Endothelial cell of umbilical vein (primary cell): ENCODE results near the gene UPK3A. TPM values are rescaled to one million over a fixed set of nuclear protein-coding genes. Genes with fewer than 3 reads are reported as not detected.

Experiments used
- BruUV-seq: library from RNA; stranded (reverse); fragments of 400-500 nt; replicated peaks from 2 replicates; lab custom pipeline; 2021; lab: Mats Ljungman, UMichigan
- CTCF ChIA-PET: fragments of 300-600, 350-600 bp; sonication (Branson Sonifier 250); formaldehyde crosslinking; loops from one replicate; lab custom pipeline; 2021; ENCODE audit warnings: antibody characterized with exemption, inconsistent platforms; lab: Charles Lee
- POLR2A ChIA-PET: fragments of 300-600, 350-600 bp; sonication (Branson Sonifier 250); formaldehyde crosslinking; loops from one replicate; lab custom pipeline; 2021; ENCODE audit warnings: antibody characterized with exemption, inconsistent platforms; lab: Charles Lee
- DNase-seq: peaks from one replicate; pipeline ENCODE4 v3.0.0-alpha.2; 2011; ENCODE audit warnings: low read depth, low spot score
- FAIRE-seq: peaks from 2 replicates; lab custom pipeline; 2011; peaks lifted over from hg19 to GRCh38; lab: Jason Lieb, UNC
- H2AFZ ChIP-seq: 2 replicates; pipeline ENCODE4 v1.6.0; 2012; ENCODE audit warnings: low read depth, low read length, control low read depth, inconsistent platforms
- H3K27ac ChIP-seq: 2 replicates; pipeline ENCODE4 v1.5.1; 2011; ENCODE audit warnings: low read depth, mild to moderate bottlenecking, control low read depth, low read length, moderate library complexity; ENCODE audit not compliant: insufficient read depth
- H3K27me3 ChIP-seq, 2 experiments: 2 replicates each; pipeline versions ENCODE4 v1.6.0 to v1.6.1; 2011; ENCODE audit warnings: low read length in 2 of 2, mixed read lengths in 1 of 2; ENCODE audit not compliant: control insufficient read depth in 2 of 2, insufficient read depth in 2 of 2
- H3K36me3 ChIP-seq, 2 experiments: 2 replicates in 1 of 2; 3 replicates in 1 of 2; pipeline ENCODE4 v1.5.1; 2011; ENCODE audit warnings: low read length in 2 of 2, mild to moderate bottlenecking in 1 of 2, moderate library complexity in 1 of 2; ENCODE audit not compliant: control insufficient read depth in 2 of 2, insufficient read depth in 2 of 2; ENCODE audit errors: extremely low read depth in 1 of 2
- H3K4me1 ChIP-seq: 3 replicates; pipeline ENCODE4 v1.5.1; 2011; ENCODE audit warnings: mild to moderate bottlenecking, low read length; ENCODE audit not compliant: control insufficient read depth, insufficient read depth; ENCODE audit errors: extremely low read depth
- H3K4me2 ChIP-seq: 2 replicates; pipeline ENCODE4 v1.6.1; 2011; ENCODE audit warnings: low read length, control low read depth, mixed read lengths; ENCODE audit not compliant: insufficient read depth
- H3K4me3 ChIP-seq, 3 experiments: fragments of 200-600 bp in 1 of 3; sonication (generic), shearing (Covaris generic) in 1 of 3; replicated peaks in 1 of 3; 2 replicates each; pipeline ENCODE4 v1.5.1; 2011 to 2016; ENCODE audit warnings: control low read depth in 3 of 3, low read length in 3 of 3, mild to moderate bottlenecking in 2 of 3, inconsistent platforms in 1 of 3, low read depth in 1 of 3, moderate library complexity in 1 of 3; ENCODE audit not compliant: insufficient read depth in 1 of 3
- H3K79me2 ChIP-seq: 2 replicates; pipeline ENCODE4 v1.6.0; 2012; ENCODE audit warnings: low read length, inconsistent platforms; ENCODE audit not compliant: control insufficient read depth, insufficient read depth
- H3K9ac ChIP-seq: replicated peaks from 2 replicates; pipeline ENCODE3; 2011; ENCODE audit warnings: low read length, control low read depth; ENCODE audit not compliant: insufficient read depth; ENCODE audit errors: extremely low read depth
- H3K9me1 ChIP-seq: replicated peaks from 3 replicates; pipeline ENCODE4 v1.6.0; 2011; ENCODE audit warnings: mild to moderate bottlenecking, low read length; ENCODE audit not compliant: control insufficient read depth, insufficient read depth; ENCODE audit errors: extremely low read depth
- H3K9me3 ChIP-seq: replicated peaks from 2 replicates; pipeline ENCODE4 v1.5.1; 2012; ENCODE audit warnings: low read length, inconsistent platforms; ENCODE audit not compliant: control insufficient read depth, insufficient read depth
- H4K20me1 ChIP-seq: replicated peaks from 2 replicates; pipeline ENCODE3; 2011; ENCODE audit warnings: mild to moderate bottlenecking, low read length; ENCODE audit not compliant: control insufficient read depth, insufficient read depth; ENCODE audit errors: extremely low read depth
- CTCF ChIP-seq, 2 donors: IDR thresholded peaks; 1 replicate in 1 of 2; 2 replicates in 1 of 2; pipeline ENCODE4 v1.5.1; 2011; ENCODE audit warnings: low read length in 2 of 2, mild to moderate bottlenecking in 2 of 2, moderate library complexity in 2 of 2, control low read depth in 1 of 2, inconsistent platforms in 1 of 2, low read depth in 1 of 2; ENCODE audit not compliant: insufficient read depth in 1 of 2; ENCODE audit errors: extremely low read depth in 1 of 2
- EZH2 ChIP-seq: IDR thresholded peaks from 2 replicates; pipeline ENCODE4 v1.6.1; 2012; ENCODE audit warnings: borderline replicate concordance, low read depth, mild to moderate bottlenecking, moderate library complexity, low read length, inconsistent platforms; ENCODE audit not compliant: severe bottlenecking
- FOS ChIP-seq: IDR thresholded peaks from 2 replicates; pipeline ENCODE4 v1.6.1; 2011; ENCODE audit warnings: mild to moderate bottlenecking, low read length, moderate library complexity, borderline replicate concordance; ENCODE audit not compliant: insufficient read depth
- GATA2 ChIP-seq: IDR thresholded peaks from 2 replicates; pipeline ENCODE4 v1.7.0; 2011; ENCODE audit warnings: low read depth, mild to moderate bottlenecking, moderate library complexity, mixed read lengths, low read length; ENCODE audit not compliant: insufficient read length, insufficient read depth
- JUN ChIP-seq: IDR thresholded peaks from 2 replicates; pipeline ENCODE4 v1.6.1; 2011; ENCODE audit warnings: borderline replicate concordance, low read depth; ENCODE audit not compliant: insufficient read length, insufficient read depth
- MAX ChIP-seq: IDR thresholded peaks from 2 replicates; pipeline ENCODE4 v1.6.1; 2011; ENCODE audit not compliant: insufficient read depth, insufficient read length
- MYC ChIP-seq: IDR thresholded peaks from one replicate; pipeline ENCODE4 v1.6.1; 2011; ENCODE audit warnings: mild to moderate bottlenecking, low read depth, low read length
- POLR2A ChIP-seq: IDR thresholded peaks from 2 replicates; pipeline ENCODE4 v1.6.1; 2012; ENCODE audit warnings: low read depth, mild to moderate bottlenecking, control low read depth, low read length
- POLR2AphosphoS5 ChIP-seq: IDR thresholded peaks from 2 replicates; pipeline ENCODE4 v1.6.1; 2012; ENCODE audit warnings: low read depth, mild to moderate bottlenecking, control low read depth, low read length, moderate library complexity; ENCODE audit not compliant: insufficient read depth
- dilution Hi-C: fragments of 300-500 bp; cut with MboI; formaldehyde crosslinking; loops from one replicate; pipeline ENCODE4 v1.15.0; 2019; ENCODE audit warnings: low sequenced_read_pairs; ENCODE audit not compliant: extremely low pct_ligation_motif_present
- intact Hi-C: fragments of 100-400 bp; cut with micrococcal nuclease; formaldehyde crosslinking; loops from one replicate; pipeline ENCODE4 v1.10.0; 2022
- polyA plus RNA-seq, 4 experiments: library from polyadenylated mRNA; depleted of rRNA in 3 of 4; stranded (reverse) in 3 of 4; unstranded in 1 of 4; fragments of >200 nt; gene quantifications; 2 replicates each; pipeline versions ENCODE4 v1.2.1 to v1.2.3, GENCODE V29; 2011 to 2012; ENCODE audit warnings: missing spikeins in 1 of 4
- total RNA-seq: library from RNA; stranded (reverse); gene quantifications from 2 replicates; pipeline ENCODE4 v1.2.3, GENCODE V29; 2021

Gene UPK3A
- total and polyA plus RNA-seq, 2 donors (not counting 3 experiments of a cell fraction or from before 2014, with no cell fraction given), result not detected

GRCh38 chr22:45251825-45252224 lies 32.9 kb upstream of the UPK3A start:
- dilution Hi-C loops, result no loop called here
- H3K36me3 ChIP-seq, result no peaks in the 10 kb centered on the region
- CTCF ChIA-PET, result interaction anchor here (1.6 to 2.4 kb wide), 2 partner anchors 15 to 18 kb away, joined by 5 read pairs; no protein-coding TSS in a partner anchor

More at GRCh38 chr22:45251825-45252224, 32.9 kb upstream of the UPK3A start:
- Histone ChIP-seq H3K4me3 (no peak overlapping the region), H4K20me1 (no peaks in the 10 kb centered on the region), H3K9me3 (no peaks in the 10 kb centered on the region), H2AFZ (no peak overlapping the region), H3K4me1 (peaks cover 3% of the 10 kb centered on the region), H3K27me3 (no peaks in the 10 kb centered on the region), H3K9ac (no peak overlapping the region), H3K9me1 (no peaks in the 10 kb centered on the region), H3K4me2 (no peak overlapping the region), H3K27ac (no peak overlapping the region), H3K79me2 (no peaks in the 10 kb centered on the region)
- BruUV-seq, result no TSS peak
- DNase-seq (no peak), FAIRE-seq (no peak)
- TF ChIP-seq JUN (no peak), CTCF (IDR thresholded peaks at IDR 0.05; ENCODE audit: extremely low read depth in 1 of 2, insufficient read depth in 1 of 2, low read depth in 1 of 2, low read length in 2 of 2) (no peak), POLR2AphosphoS5 (no peak), POLR2A (no peak), GATA2 (no peak), EZH2 (no peak), MAX (no peak), FOS (no peak), MYC (no peak)
- POLR2A ChIA-PET, result interaction anchor here (0.7 kb wide), 1 partner anchor 802 kb away, joined by 4 read pairs; no protein-coding TSS in a partner anchor
- intact Hi-C loops, result no loop called here
